Lower leg skin (tissue), 4 donors: ENCODE results near the gene CDK12. TPM values are rescaled to one million over a fixed set of nuclear protein-coding genes. Genes with fewer than 3 reads are reported as not detected.
A peak's percentile ranks its signal among the peaks of the same experiment; 100 is the strongest.
"Not testable (repeated sequence)": the region's sequence is repeated elsewhere in the genome, so short reads cannot be mapped to it uniquely, and the experiment has no call there.

ENCODE experiments used
- DNase-seq, 2 donors: peaks; one replicate each; pipeline ENCODE4 v3.0.0-alpha.2; 2019; ENCODE audit warnings: low spot score in 2 of 2
- H3K4me3 ChIP-seq: fragments of 200-600 bp; sonication (generic); 2 replicates; pipeline ENCODE4 v1.5.1; 2017; ENCODE audit warnings: mild to moderate bottlenecking, low read depth; ENCODE audit not compliant: poor library complexity, severe bottlenecking
- CTCF ChIP-seq, 3 donors: fragments of 450-650 bp; IDR thresholded peaks; one replicate each; pipeline ENCODE4 v1.5.1; 2016; ENCODE audit warnings: antibody characterized with exemption in 3 of 3, mild to moderate bottlenecking in 3 of 3, moderate library complexity in 2 of 3
- POLR2A ChIP-seq, 2 donors: fragments of 450-650 bp; IDR thresholded peaks; one replicate each; pipeline ENCODE4 v1.6.1; 2016 to 2017; ENCODE audit warnings: antibody characterized with exemption in 2 of 2, mild to moderate bottlenecking in 1 of 2, moderate library complexity in 1 of 2
- WGBS, 2 donors: methylation state at CpG; one replicate each; pipeline ENCODE4 v1.1.5; 2018; 5-methylcytosine and 5-hydroxymethylcytosine counted together
- intact Hi-C: fragments of 100-400 bp; cut with DNase I; formaldehyde crosslinking; loops from one replicate; pipeline ENCODE4 v1.15.0; 2023; ENCODE audit warnings: low total_unique reads
- total RNA-seq, 4 donors: library from RNA; depleted of rRNA; stranded (reverse); fragments of >200 nt; gene quantifications; one replicate each; pipeline ENCODE4 v1.1.0, GENCODE V29; 2016

The CDK12 gene
- 10 to 100 TPM; 33.9 to 56.8 (median 46.5) TPM for total RNA-seq

GRCh38 chr17:39461113-39461925 is at the start of gene CDK12:
CDK12 (plus strand) TSS chr17:39461486; CDS start chr17:39462072, 586 bp downstream.
- intact Hi-C loops, result no loop called here
- H3K4me3 ChIP-seq, result peak within 1 kb of the TSS; percentile 61
- TF ChIP-seq POLR2A (IDR thresholded peaks at IDR 0.05) (peak in 1 of 2 donors; percentile 81), CTCF (IDR thresholded peaks at IDR 0.05) (peak in 1 of 3 donors; percentile 18)
- DNase-seq, result peak; percentile 98 to 99
- WGBS, 2 donors, result 2% methylated on average over 51 of the region's 51 CpGs

GRCh38 chr17:39416141-39416540 is 45.1 kb upstream of the CDK12 start:
- DNase-seq, result no peak
- intact Hi-C loops, result no loop called here
- H3K4me3 ChIP-seq, result no peak overlapping the region
- 85 to 95% methylated on average over 1 of the region's 1 CpG for WGBS, 2 donors
- TF ChIP-seq CTCF (IDR thresholded peaks at IDR 0.05), result no peak
- TF ChIP-seq POLR2A (IDR thresholded peaks at IDR 0.05), result no peak

- peak in 1 of 2 donors; percentile 52 for DNase-seq
- intact Hi-C loops, result no loop called here
- TF ChIP-seq POLR2A (IDR thresholded peaks at IDR 0.05) (no peak), CTCF (IDR thresholded peaks at IDR 0.05) (no peak)
- 90 to 100% methylated on average over 4 of the region's 4 CpGs for WGBS, 2 donors
- H3K4me3 ChIP-seq, result no peak overlapping the region
Observed at GRCh38 chr17:39429600-39429999, 31.7 kb upstream of the CDK12 start.

- 89 to 100% methylated on average over 2 of the region's 2 CpGs for WGBS, 2 donors
- DNase-seq, intact Hi-C loops, H3K4me3 ChIP-seq: not testable (repeated sequence)
Observed at GRCh38 chr17:39439868-39440267, 21.4 kb upstream of the CDK12 start.

- H3K4me3 ChIP-seq, result no peak overlapping the region
- DNase-seq, result no peak
- TF ChIP-seq CTCF (IDR thresholded peaks at IDR 0.05) (no peak), POLR2A (IDR thresholded peaks at IDR 0.05) (no peak)
- intact Hi-C loops, result no loop called here
Observed at GRCh38 chr17:39443326-39443725, 18.0 kb upstream of the CDK12 start.

GRCh38 chr17:39447561-39447960 is 13.7 kb upstream of the CDK12 start:
- intact Hi-C loops, result no loop called here
- TF ChIP-seq CTCF (IDR thresholded peaks at IDR 0.05), result no peak
- no peak for TF ChIP-seq POLR2A (IDR thresholded peaks at IDR 0.05)
- H3K4me3 ChIP-seq, result no peak overlapping the region
- DNase-seq, result no peak
- 84 to 88% methylated on average over 5 of the region's 5 CpGs for WGBS, 2 donors
